Natural killer cell (primary cell): Measurements from ENCODE around the gene PHLPP1. TPM values are rescaled to one million over a fixed set of nuclear protein-coding genes. Genes with fewer than 3 reads are reported as not detected.

Experiments
- ATAC-seq, 3 donors: fragments of 150-1000 bp in 2 of 3; fragments of 200-7000 bp in 1 of 3; cut with Tn5 transposase; 1 replicate in 1 of 3; 2 replicates in 2 of 3; pipeline ENCODE4 v1.10.0; 2021; ENCODE audit warnings: mild to moderate bottlenecking in 2 of 3, moderate library complexity in 2 of 3
- DNase-seq, 2 donors: peaks; one replicate each; pipeline versions ENCODE4 v3.0.0 to v3.0.0-alpha.2; 2013 to 2021; ENCODE audit warnings: mixed read lengths in 1 of 2
- H3K27ac ChIP-seq: one replicate; pipeline ENCODE4 v1.5.1; 2013; ENCODE audit warnings: mild to moderate bottlenecking, low read length
- H3K27me3 ChIP-seq: one replicate; pipeline ENCODE4 v1.6.1; 2013; ENCODE audit warnings: low read length; ENCODE audit not compliant: control insufficient read depth, insufficient read depth
- H3K36me3 ChIP-seq: one replicate; pipeline ENCODE4 v1.6.1; 2013; ENCODE audit warnings: low read length; ENCODE audit not compliant: control insufficient read depth, insufficient read depth
- H3K4me1 ChIP-seq: one replicate; pipeline ENCODE4 v1.6.1; 2013; ENCODE audit warnings: low read length; ENCODE audit not compliant: control insufficient read depth, insufficient read depth
- H3K4me3 ChIP-seq: one replicate; pipeline ENCODE4 v1.5.1; 2013; ENCODE audit warnings: low read length
- H3K9me3 ChIP-seq: one replicate; pipeline ENCODE4 v1.6.1; 2013; ENCODE audit warnings: low read length; ENCODE audit not compliant: control insufficient read depth, insufficient read depth
- H3K27ac Mint-ChIP-seq, 2 donors: one replicate each; pipeline ENCODE4 v1.8.0; 2022; ENCODE audit warnings: mild to moderate bottlenecking in 2 of 2, mixed read lengths in 2 of 2, moderate library complexity in 1 of 2
- H3K27me3 Mint-ChIP-seq, 2 donors: one replicate each; pipeline ENCODE4 v1.8.0; 2022; ENCODE audit warnings: low read depth in 2 of 2, mixed read lengths in 2 of 2
- H3K36me3 Mint-ChIP-seq: one replicate; pipeline ENCODE4 v1.8.0; 2022; ENCODE audit warnings: mixed read lengths
- H3K4me1 Mint-ChIP-seq, 2 donors: one replicate each; pipeline ENCODE4 v1.8.0; 2022; ENCODE audit warnings: mixed read lengths in 2 of 2
- H3K4me3 Mint-ChIP-seq: one replicate; pipeline ENCODE4 v1.8.0; 2022; ENCODE audit warnings: mild to moderate bottlenecking, moderate library complexity, mixed read lengths
- H3K9me3 Mint-ChIP-seq, 2 donors: one replicate each; pipeline ENCODE4 v1.8.0; 2022; ENCODE audit warnings: mixed read lengths in 2 of 2
- CTCF ChIP-seq: fragments of 200-600 bp; IDR thresholded peaks from one replicate; pipeline ENCODE4 v1.8.0; 2022; ENCODE audit warnings: antibody characterized with exemption
- WGBS: methylation state at CpG from one replicate; pipeline ENCODE4 v1.1.7; 2013; ENCODE audit warnings: missing lambda C conversion rate; ENCODE audit not compliant: insufficient coverage; 5-methylcytosine and 5-hydroxymethylcytosine counted together
- intact Hi-C: fragments of 100-400 bp; cut with micrococcal nuclease; formaldehyde crosslinking; loops from one replicate; pipeline ENCODE4 v1.14.2; 2022
- total RNA-seq, 4 donors: library from RNA; stranded (reverse); fragments of 120-200 nt in 1 of 4; gene quantifications; one replicate each; pipeline versions ENCODE4 v1.2.3 to v1.2.4, GENCODE V29; 2013 to 2022

Gene PHLPP1
- total RNA-seq, 3 donors from 2014 or later (not counting 1 experiment from before 2014, with no cell fraction given), result 12.1 to 14.8 (median 12.2) TPM

- no peaks in the 10 kb centered on the region for H3K4me1 ChIP-seq
- DNase-seq, result no peak
- Mint-ChIP-seq H3K27ac (no peak overlapping the region), H3K36me3 (no peaks in the 10 kb centered on the region), H3K4me3 (no peak overlapping the region), H3K9me3 (no peaks in the 10 kb centered on the region), H3K4me1 (no peaks in the 10 kb centered on the region), H3K27me3 (no peaks in the 10 kb centered on the region)
- H3K27ac ChIP-seq, result no peak overlapping the region
- intact Hi-C loops, result no loop called here
- 97% methylated on average over 5 of the region's 5 CpGs for WGBS
- H3K36me3 ChIP-seq, result peaks cover 4% of the 10 kb centered on the region
- no peak overlapping the region for H3K4me3 ChIP-seq
- TF ChIP-seq CTCF, result no peak
- ATAC-seq, result no peak
- H3K9me3 ChIP-seq, result no peaks in the 10 kb centered on the region
- H3K27me3 ChIP-seq, result no peaks in the 10 kb centered on the region
Measured at GRCh38 chr18:62899534-62899933, 184.2 kb downstream of the PHLPP1 start.

- H3K4me3 ChIP-seq, result no peak overlapping the region
- Mint-ChIP-seq H3K36me3 (no peaks in the 10 kb centered on the region), H3K4me3 (no peak overlapping the region), H3K27ac (no peak overlapping the region), H3K27me3 (no peaks in the 10 kb centered on the region), H3K4me1 (no peaks in the 10 kb centered on the region), H3K9me3 (no peaks in the 10 kb centered on the region)
- TF ChIP-seq CTCF, result no peak
- no peak overlapping the region for H3K27ac ChIP-seq
- H3K4me1 ChIP-seq, result no peaks in the 10 kb centered on the region
- H3K36me3 ChIP-seq, result peaks cover 6% of the 10 kb centered on the region
- ATAC-seq, result no peak
- H3K9me3 ChIP-seq, result no peaks in the 10 kb centered on the region
- 95% methylated on average over 5 of the region's 7 CpGs for WGBS
- intact Hi-C loops, result no loop called here
- no peaks in the 10 kb centered on the region for H3K27me3 ChIP-seq
- no peak for DNase-seq
Measured at GRCh38 chr18:62900132-62900883, 185.0 kb downstream of the PHLPP1 start.

GRCh38 chr18:62902776-62903175, 187.4 kb downstream of the PHLPP1 start:
- H3K4me1 Mint-ChIP-seq, result no peaks in the 10 kb centered on the region
- Histone ChIP-seq H3K4me3 (no peak overlapping the region), H3K27me3 (no peaks in the 10 kb centered on the region), H3K9me3 (no peaks in the 10 kb centered on the region), H3K4me1 (no peaks in the 10 kb centered on the region), H3K36me3 (peaks cover 6% of the 10 kb centered on the region), H3K27ac (no peak overlapping the region)
- no peak for TF ChIP-seq CTCF
- WGBS, result 97% methylated on average over 4 of the region's 5 CpGs
- no peak overlapping the region for H3K27ac Mint-ChIP-seq
- H3K27me3 Mint-ChIP-seq, result no peaks in the 10 kb centered on the region
- no peak overlapping the region for H3K4me3 Mint-ChIP-seq
- no peaks in the 10 kb centered on the region for H3K9me3 Mint-ChIP-seq
- no peaks in the 10 kb centered on the region for H3K36me3 Mint-ChIP-seq
- ATAC-seq (no peak), DNase-seq (no peak)
- intact Hi-C loops, result no loop called here
